ENCODE results near the gene EZH1. TPM values are rescaled to one million over a fixed set of nuclear protein-coding genes. Genes with fewer than 3 reads are reported as not detected.

Gene EZH1
- total and polyA plus RNA-seq, 7 donors: 15.2 to 59.1 (median 32.7) TPM

GRCh38 chr17:42702446-42702845 is 42.4 kb downstream of the EZH1 start:
- peaks cover 22 to 85% of the 10 kb centered on the region in 2 donors for H3K36me3 ChIP-seq (ENCODE audit: insufficient read depth in 1 of 2, low read depth in 1 of 2)
- no peak for DNase-seq
- no peak for ATAC-seq
- TF ChIP-seq CTCF (IDR thresholded peaks at IDR 0.05): no peak
- H3K4me1 ChIP-seq: no peaks in the 10 kb centered on the region
- H3K9me3 ChIP-seq: no peaks in the 10 kb centered on the region
- H3K27ac ChIP-seq: no peak overlapping the region
- no peaks in the 10 kb centered on the region for H3K27me3 ChIP-seq (ENCODE audit: insufficient read depth in 3 of 3, low read length in 2 of 3)
- no peak overlapping the region for H3K4me3 ChIP-seq
- intact Hi-C loops (cut with DNase I): loop anchor here in 1 of 2 donors (10.0 kb wide), 1 partner anchor 198 kb away; no protein-coding TSS in a partner anchor
- WGBS, 3 donors: 89 to 90% (median 90%) methylated on average over 11 of the region's 11 CpGs

- Histone ChIP-seq H3K27ac (no peak overlapping the region), H3K4me3 (no peak overlapping the region), H3K4me1 (no peaks in the 10 kb centered on the region), H3K9me3 (no peaks in the 10 kb centered on the region), H3K36me3 (ENCODE audit: insufficient read depth in 1 of 2, low read depth in 1 of 2) (peaks cover 14 to 85% of the 10 kb centered on the region in 2 donors), H3K27me3 (ENCODE audit: insufficient read depth in 3 of 3, low read length in 2 of 3) (no peaks in the 10 kb centered on the region)
- 70 to 80% (median 76%) methylated on average over 9 to 10 of the region's 10 CpGs for WGBS, 3 donors
- DNase-seq: no peak
- intact Hi-C loops (cut with DNase I): loop anchor here in 1 of 2 donors (10.0 kb wide), 1 partner anchor 196 kb away; no protein-coding TSS in a partner anchor
- TF ChIP-seq CTCF (IDR thresholded peaks at IDR 0.05): no peak
- ATAC-seq: no peak
Observed at GRCh38 chr17:42700586-42701289, 44.1 kb downstream of the EZH1 start.

- H3K9me3 ChIP-seq: no peaks in the 10 kb centered on the region
Observed at GRCh38 chr17:42699415-42699740, 45.5 kb downstream of the EZH1 start.

GRCh38 chr17:42698736-42699414 is 46.0 kb downstream of the EZH1 start:
- Histone ChIP-seq H3K9me3 (no peaks in the 10 kb centered on the region), H3K4me1 (no peaks in the 10 kb centered on the region), H3K27me3 (ENCODE audit: insufficient read depth in 3 of 3, low read length in 2 of 3) (no peaks in the 10 kb centered on the region), H3K27ac (no peak overlapping the region), H3K4me3 (no peak overlapping the region), H3K36me3 (ENCODE audit: insufficient read depth in 1 of 2, low read depth in 1 of 2) (peaks cover 6 to 83% of the 10 kb centered on the region in 2 donors)
- WGBS, 3 donors: 36 to 71% (median 40%) methylated on average over 1 to 2 of the region's 2 CpGs
- no peak for TF ChIP-seq CTCF (IDR thresholded peaks at IDR 0.05)
- intact Hi-C loops (cut with DNase I): no loop called here
- DNase-seq (peak in 1 of 2 donors; percentile 64), ATAC-seq (peak; percentile 38 to 68 (median 51))

More at GRCh38 chr17:42699415-42699740, 45.5 kb downstream of the EZH1 start:
- intact Hi-C loops (cut with DNase I): no loop called here
- WGBS, 3 donors: 87 to 92% (median 88%) methylated on average over 4 of the region's 4 CpGs
- TF ChIP-seq CTCF (IDR thresholded peaks at IDR 0.05): no peak
- Histone ChIP-seq H3K4me1 (no peaks in the 10 kb centered on the region), H3K27ac (no peak overlapping the region), H3K36me3 (ENCODE audit: insufficient read depth in 1 of 2, low read depth in 1 of 2) (peaks cover 8 to 85% of the 10 kb centered on the region in 2 donors), H3K4me3 (no peak overlapping the region), H3K27me3 (ENCODE audit: insufficient read depth in 3 of 3, low read length in 2 of 3) (no peaks in the 10 kb centered on the region)
- ATAC-seq (no peak), DNase-seq (no peak)
